Lung (tissue), 12 donors: ENCODE data around the gene FAR1. TPM values are rescaled to one million over a fixed set of nuclear protein-coding genes. Genes with fewer than 3 reads are reported as not detected.

ENCODE experiments used
- ATAC-seq: fragments of 200-7000 bp; cut with Tn5 transposase; one replicate; pipeline ENCODE4 v1.9.1; 2020; ENCODE audit warnings: moderate number of reproducible peaks; ENCODE audit not compliant: insufficient read depth, low FRiP score
- DNase-seq, 3 donors: peaks; one replicate each; pipeline ENCODE4 v3.0.0-alpha.2; 2013 to 2017
- H3K27ac ChIP-seq, 2 donors: one replicate each; pipeline ENCODE4 v1.5.1; 2013; ENCODE audit warnings: mild to moderate bottlenecking in 2 of 2, moderate library complexity in 2 of 2, control low read depth in 1 of 2, inconsistent platforms in 1 of 2, low read depth in 1 of 2, low read length in 1 of 2
- H3K27me3 ChIP-seq, 3 donors: one replicate each; pipeline ENCODE4 v1.5.1; 2013; ENCODE audit warnings: low read length in 2 of 3; ENCODE audit not compliant: control insufficient read depth in 3 of 3, insufficient read depth in 3 of 3
- H3K36me3 ChIP-seq, 4 donors: one replicate each; pipeline ENCODE4 v1.5.1; 2013; ENCODE audit warnings: low read length in 4 of 4, mild to moderate bottlenecking in 1 of 4, moderate library complexity in 1 of 4; ENCODE audit not compliant: control insufficient read depth in 4 of 4, insufficient read depth in 4 of 4
- H3K4me1 ChIP-seq, 5 donors: one replicate each; pipeline ENCODE4 v1.5.1; 2013; ENCODE audit warnings: low read length in 5 of 5, mild to moderate bottlenecking in 2 of 5, moderate library complexity in 1 of 5; ENCODE audit not compliant: control insufficient read depth in 5 of 5, insufficient read depth in 5 of 5
- H3K4me3 ChIP-seq: one replicate; pipeline ENCODE4 v1.5.1; 2013; ENCODE audit warnings: mild to moderate bottlenecking, control low read depth, moderate library complexity
- H3K9ac ChIP-seq, 2 donors: one replicate each; pipeline ENCODE4 v1.5.1; 2013; ENCODE audit warnings: low read length in 2 of 2, control low read depth in 1 of 2; ENCODE audit not compliant: insufficient read depth in 1 of 2
- H3K9me3 ChIP-seq, 4 donors: one replicate each; pipeline ENCODE4 v1.5.1; 2013; ENCODE audit warnings: low read length in 3 of 4, mild to moderate bottlenecking in 1 of 4, moderate library complexity in 1 of 4; ENCODE audit not compliant: control insufficient read depth in 4 of 4, insufficient read depth in 3 of 4
- CTCF ChIP-seq: IDR thresholded peaks from 2 replicates; pipeline ENCODE4 v1.5.1; 2012; ENCODE audit warnings: mild to moderate bottlenecking; ENCODE audit errors: control extremely low read depth, extremely low read depth
- WGBS, 2 donors: extraction: QIAGEN DNeasy Blood & Tissue Kit; methylation state at CpG; one replicate each; pipeline ENCODE4 v1.1.7; 2013; 5-methylcytosine and 5-hydroxymethylcytosine counted together
- polyA plus RNA-seq, 2 donors: library from polyadenylated mRNA; stranded (reverse); fragments of 200-250 nt; gene quantifications; one replicate each; pipeline ENCODE4 v1.2.1, GENCODE V29; 2013
- total RNA-seq, 2 donors: library from RNA; depleted of rRNA in 1 of 2; stranded (reverse); fragments of >200 nt in 1 of 2; gene quantifications; one replicate each; pipeline ENCODE4 v1.2.1, GENCODE V29; 2014 to 2021
- donor health status: control.
- donor health status: control.
- donor health status: Bipolar disorder and iron deficiency.
- donor health status: healthy.
- donor health status: DM: yes; HTN: yes; CAD: no.

The FAR1 gene
- total and polyA plus RNA-seq, 4 donors = 22.5 to 126 (median 39.9) TPM

GRCh38 chr11:13713982-13714381, 45.5 kb downstream of the FAR1 start:
- no peaks in the 10 kb centered on the region for H3K4me1 ChIP-seq
- no peak overlapping the region for H3K27ac ChIP-seq
- WGBS, 2 donors = 81 to 89% methylated on average over 2 of the region's 2 CpGs
- peaks cover 8 to 35% (median 16%) of the 10 kb centered on the region in 4 donors for H3K36me3 ChIP-seq
- H3K4me3 ChIP-seq = no peak overlapping the region
- no peak for ATAC-seq
- no peaks in the 10 kb centered on the region for H3K9me3 ChIP-seq
- TF ChIP-seq CTCF = no peak
- H3K9ac ChIP-seq = no peak overlapping the region
- no peak for DNase-seq
- H3K27me3 ChIP-seq = no peaks in the 10 kb centered on the region

GRCh38 chr11:13717331-13717730, 48.9 kb downstream of the FAR1 start:
- peaks cover 7 to 22% (median 12%) of the 10 kb centered on the region in 4 donors for H3K36me3 ChIP-seq

GRCh38 chr11:13718394-13718793, 49.9 kb downstream of the FAR1 start:
- Histone ChIP-seq H3K9me3 (no peaks in the 10 kb centered on the region), H3K4me1 (no peaks in the 10 kb centered on the region), H3K27ac (no peak overlapping the region), H3K27me3 (no peaks in the 10 kb centered on the region), H3K36me3 (peaks cover 8 to 24% (median 14%) of the 10 kb centered on the region in 4 donors), H3K4me3 (no peak overlapping the region), H3K9ac (no peak overlapping the region)
- ATAC-seq (no peak), DNase-seq (no peak)
- no peak for TF ChIP-seq CTCF

More at GRCh38 chr11:13717331-13717730, 48.9 kb downstream of the FAR1 start:
- H3K4me1 ChIP-seq = no peaks in the 10 kb centered on the region
- WGBS, 2 donors = 92 to 94% methylated on average over 3 of the region's 3 CpGs
- H3K9me3 ChIP-seq = no peaks in the 10 kb centered on the region
- DNase-seq (no peak), ATAC-seq (no peak)
- TF ChIP-seq CTCF = no peak
- H3K4me3 ChIP-seq = no peak overlapping the region
- H3K27ac ChIP-seq = no peak overlapping the region
- no peaks in the 10 kb centered on the region for H3K27me3 ChIP-seq
- no peak overlapping the region for H3K9ac ChIP-seq

GRCh38 chr11:13720940-13721339, 52.5 kb downstream of the FAR1 start:
- no peak for DNase-seq
- no peaks in the 10 kb centered on the region for H3K9me3 ChIP-seq
- H3K36me3 ChIP-seq = peaks cover 4 to 18% (median 10%) of the 10 kb centered on the region in 4 donors
- no peak overlapping the region for H3K4me3 ChIP-seq
- WGBS, 2 donors = 51 to 76% methylated on average over 1 of the region's 1 CpG
- no peak overlapping the region for H3K9ac ChIP-seq
- H3K27ac ChIP-seq = no peak overlapping the region
- ATAC-seq = no peak
- H3K27me3 ChIP-seq = no peaks in the 10 kb centered on the region
- H3K4me1 ChIP-seq = no peaks in the 10 kb centered on the region
- no peak for TF ChIP-seq CTCF
